ENCODE results near the gene HTRA3. TPM values are rescaled to one million over a fixed set of nuclear protein-coding genes. Genes with fewer than 3 reads are reported as not detected.

Gene HTRA3
- total RNA-seq, 2 experiments from 2014 or later, result not detected

GRCh38 chr4:8237256-8237989, 32.1 kb upstream of the HTRA3 start:
- Mint-ChIP-seq H3K36me3 (ENCODE audit: low read depth) (no peaks in the 10 kb centered on the region), H3K27ac (no peak overlapping the region), H3K27me3 (no peaks in the 10 kb centered on the region), H3K4me3 (no peak overlapping the region), H3K4me1 (no peaks in the 10 kb centered on the region), H3K9me3 (no peaks in the 10 kb centered on the region)
- ChIA-PET POLR2A (no interaction called here), CTCF (interaction anchor here (1.7 kb wide), 1 partner anchor 8 kb away, joined by 4 read pairs; no protein-coding TSS in a partner anchor)
- DNase-seq, result no peak

- Mint-ChIP-seq H3K4me3 (no peak overlapping the region), H3K4me1 (no peaks in the 10 kb centered on the region), H3K27me3 (no peaks in the 10 kb centered on the region), H3K36me3 (ENCODE audit: low read depth) (no peaks in the 10 kb centered on the region), H3K27ac (no peak overlapping the region), H3K9me3 (no peaks in the 10 kb centered on the region)
- ChIA-PET CTCF (interaction anchor here (1.7 kb wide), 1 partner anchor 9 kb away, joined by 4 read pairs; no protein-coding TSS in a partner anchor), POLR2A (no interaction called here)
- no peak for DNase-seq
Measured at GRCh38 chr4:8238036-8238511, 31.5 kb upstream of the HTRA3 start.

- no peak overlapping the region for H3K4me3 Mint-ChIP-seq
- CTCF ChIA-PET, result interaction anchor here (1.7 kb wide), 1 partner anchor 10 kb away, joined by 4 read pairs; no protein-coding TSS in a partner anchor
- H3K27ac Mint-ChIP-seq, result no peak overlapping the region
- POLR2A ChIA-PET, result no interaction called here
- H3K36me3 Mint-ChIP-seq (ENCODE audit: low read depth), result no peaks in the 10 kb centered on the region
- no peaks in the 10 kb centered on the region for H3K27me3 Mint-ChIP-seq
- H3K9me3 Mint-ChIP-seq, result no peaks in the 10 kb centered on the region
- no peak for DNase-seq
- H3K4me1 Mint-ChIP-seq, result no peaks in the 10 kb centered on the region
Measured at GRCh38 chr4:8238515-8239053, 31.0 kb upstream of the HTRA3 start.

- H3K4me3 Mint-ChIP-seq, result no peak overlapping the region
- no peaks in the 10 kb centered on the region for H3K36me3 Mint-ChIP-seq (ENCODE audit: low read depth)
- no peaks in the 10 kb centered on the region for H3K27me3 Mint-ChIP-seq
- no peak for DNase-seq
- POLR2A ChIA-PET, result no interaction called here
- H3K4me1 Mint-ChIP-seq, result no peaks in the 10 kb centered on the region
- no peaks in the 10 kb centered on the region for H3K9me3 Mint-ChIP-seq
- H3K27ac Mint-ChIP-seq, result no peak overlapping the region
- CTCF ChIA-PET, result interaction anchor here (1.3 to 1.7 kb wide), 2 partner anchors 10 to 18 kb away, joined by 3 to 4 read pairs; no protein-coding TSS in a partner anchor
Measured at GRCh38 chr4:8239226-8239625, 30.3 kb upstream of the HTRA3 start.

GRCh38 chr4:8239661-8240060, 29.9 kb upstream of the HTRA3 start:
- Mint-ChIP-seq H3K9me3 (no peaks in the 10 kb centered on the region), H3K4me1 (no peaks in the 10 kb centered on the region), H3K27me3 (no peaks in the 10 kb centered on the region), H3K36me3 (ENCODE audit: low read depth) (no peaks in the 10 kb centered on the region), H3K27ac (no peak overlapping the region), H3K4me3 (no peak overlapping the region)
- no peak for DNase-seq
- ChIA-PET CTCF (interaction anchor here (1.3 kb wide), 1 partner anchor 19 kb away, joined by 3 read pairs; no protein-coding TSS in a partner anchor), POLR2A (no interaction called here)

GRCh38 chr4:8240211-8241041, 29.1 kb upstream of the HTRA3 start:
- no peaks in the 10 kb centered on the region for H3K27me3 Mint-ChIP-seq
- ChIA-PET CTCF (interaction anchor here (0.6 to 1.3 kb wide), 4 partner anchors 10 to 1159 kb away, joined by 3 to 7 read pairs (median 3); no protein-coding TSS in a partner anchor), POLR2A (no interaction called here)
- no peak overlapping the region for H3K4me3 Mint-ChIP-seq
- no peaks in the 10 kb centered on the region for H3K9me3 Mint-ChIP-seq
- no peaks in the 10 kb centered on the region for H3K36me3 Mint-ChIP-seq (ENCODE audit: low read depth)
- H3K4me1 Mint-ChIP-seq, result no peaks in the 10 kb centered on the region
- no peak for DNase-seq
- no peak overlapping the region for H3K27ac Mint-ChIP-seq

- CTCF ChIA-PET, result interaction anchor here (0.8 to 1.2 kb wide), 3 partner anchors 8 to 44 kb away, joined by 3 to 7 read pairs (median 4); no protein-coding TSS in a partner anchor
- H3K27ac Mint-ChIP-seq, result no peak overlapping the region
- no peak overlapping the region for H3K4me3 Mint-ChIP-seq
- H3K27me3 Mint-ChIP-seq, result no peaks in the 10 kb centered on the region
- H3K9me3 Mint-ChIP-seq, result no peaks in the 10 kb centered on the region
- no peak for DNase-seq
- POLR2A ChIA-PET, result no interaction called here
- no peaks in the 10 kb centered on the region for H3K4me1 Mint-ChIP-seq
- no peaks in the 10 kb centered on the region for H3K36me3 Mint-ChIP-seq (ENCODE audit: low read depth)
Measured at GRCh38 chr4:8241211-8241779, 28.3 kb upstream of the HTRA3 start.

GRCh38 chr4:8241895-8242696, 27.5 kb upstream of the HTRA3 start:
- no peaks in the 10 kb centered on the region for H3K4me1 Mint-ChIP-seq
- ChIA-PET CTCF (interaction anchor here (0.6 to 1.6 kb wide), 13 partner anchors 9 to 261 kb away, joined by 3 to 7 read pairs (median 3); partner anchors contain the start of gene SH3TC1), POLR2A (no interaction called here)
- no peaks in the 10 kb centered on the region for H3K9me3 Mint-ChIP-seq
- DNase-seq, result peak; percentile 74
- no peak overlapping the region for H3K27ac Mint-ChIP-seq
- H3K36me3 Mint-ChIP-seq (ENCODE audit: low read depth), result no peaks in the 10 kb centered on the region
- no peaks in the 10 kb centered on the region for H3K27me3 Mint-ChIP-seq
- H3K4me3 Mint-ChIP-seq, result no peak overlapping the region

GRCh38 chr4:8242782-8243560, 26.6 kb upstream of the HTRA3 start:
- CTCF ChIA-PET, result interaction anchor here (0.9 to 1.6 kb wide), 11 partner anchors 10 to 233 kb away, joined by 3 to 7 read pairs (median 3); partner anchors contain the start of gene SH3TC1
- Mint-ChIP-seq H3K9me3 (no peaks in the 10 kb centered on the region), H3K4me3 (no peak overlapping the region), H3K4me1 (no peaks in the 10 kb centered on the region), H3K36me3 (ENCODE audit: low read depth) (no peaks in the 10 kb centered on the region), H3K27ac (no peak overlapping the region), H3K27me3 (no peaks in the 10 kb centered on the region)
- POLR2A ChIA-PET, result no interaction called here
- no peak for DNase-seq

- no peaks in the 10 kb centered on the region for H3K9me3 Mint-ChIP-seq
- ChIA-PET POLR2A (no interaction called here), CTCF (no interaction called here)
- DNase-seq, result no peak
- H3K27me3 Mint-ChIP-seq, result no peaks in the 10 kb centered on the region
- H3K4me1 Mint-ChIP-seq, result no peaks in the 10 kb centered on the region
- H3K4me3 Mint-ChIP-seq, result no peak overlapping the region
- H3K27ac Mint-ChIP-seq, result no peak overlapping the region
- no peaks in the 10 kb centered on the region for H3K36me3 Mint-ChIP-seq (ENCODE audit: low read depth)
Measured at GRCh38 chr4:8244001-8244757, 25.4 kb upstream of the HTRA3 start.

- ChIA-PET POLR2A (no interaction called here), CTCF (interaction anchor here (0.8 to 1.2 kb wide), 3 partner anchors 9 to 68 kb away, joined by 3 to 5 read pairs (median 3); no protein-coding TSS in a partner anchor)
- no peak overlapping the region for H3K27ac Mint-ChIP-seq
- no peaks in the 10 kb centered on the region for H3K27me3 Mint-ChIP-seq
- DNase-seq, result no peak
- H3K36me3 Mint-ChIP-seq (ENCODE audit: low read depth), result no peaks in the 10 kb centered on the region
- H3K9me3 Mint-ChIP-seq, result no peaks in the 10 kb centered on the region
- no peaks in the 10 kb centered on the region for H3K4me1 Mint-ChIP-seq
- no peak overlapping the region for H3K4me3 Mint-ChIP-seq
Measured at GRCh38 chr4:8244931-8245460, 24.6 kb upstream of the HTRA3 start.
